ENCODE measurements around the gene APOD.

The APOD gene

GRCh38 chr3:195559723-195560409, 23.9 kb downstream of the APOD start:
- H3K4me3 Mint-ChIP-seq = no peak overlapping the region
- ATAC-seq (replicated peaks) (no peak), DNase-seq (no peak)
- no peaks in the 10 kb centered on the region for H3K27me3 Mint-ChIP-seq
- peaks cover 0 to 9% of the 10 kb centered on the region in 2 donors for H3K4me1 Mint-ChIP-seq
- no peaks in the 10 kb centered on the region for H3K9me3 Mint-ChIP-seq
- H3K27ac Mint-ChIP-seq = no peak overlapping the region
- H3K36me3 Mint-ChIP-seq = no peaks in the 10 kb centered on the region

- Mint-ChIP-seq H3K9me3 (no peaks in the 10 kb centered on the region), H3K4me3 (no peak overlapping the region), H3K4me1 (peaks cover 0 to 9% of the 10 kb centered on the region in 2 donors), H3K27me3 (no peaks in the 10 kb centered on the region), H3K36me3 (no peaks in the 10 kb centered on the region), H3K27ac (no peak overlapping the region)
- peak; percentile 62 to 70 for ATAC-seq (replicated peaks)
- no peak for DNase-seq
Observed at GRCh38 chr3:195558602-195559001, 25.1 kb downstream of the APOD start.

GRCh38 chr3:195557322-195557721, 26.4 kb downstream of the APOD start:
- DNase-seq = no peak
- Mint-ChIP-seq H3K27ac (no peak overlapping the region), H3K9me3 (no peaks in the 10 kb centered on the region), H3K4me1 (peaks cover 0 to 9% of the 10 kb centered on the region in 2 donors), H3K36me3 (no peaks in the 10 kb centered on the region), H3K4me3 (no peak overlapping the region), H3K27me3 (no peaks in the 10 kb centered on the region)
- ATAC-seq (replicated peaks) = no peak

- Mint-ChIP-seq H3K4me3 (no peak overlapping the region), H3K4me1 (peaks cover 4 to 12% of the 10 kb centered on the region in 2 donors), H3K27me3 (no peaks in the 10 kb centered on the region), H3K27ac (no peak overlapping the region), H3K9me3 (no peaks in the 10 kb centered on the region), H3K36me3 (no peaks in the 10 kb centered on the region)
- ATAC-seq (replicated peaks) = peak; percentile 46 to 55
- DNase-seq = no peak
Observed at GRCh38 chr3:195556390-195556789, 27.4 kb downstream of the APOD start.

GRCh38 chr3:195555110-195555509, 28.6 kb downstream of the APOD start:
- Mint-ChIP-seq H3K36me3 (no peaks in the 10 kb centered on the region), H3K4me3 (no peak overlapping the region), H3K4me1 (peaks cover 8 to 24% of the 10 kb centered on the region in 2 donors), H3K27ac (no peak overlapping the region), H3K9me3 (no peaks in the 10 kb centered on the region), H3K27me3 (no peaks in the 10 kb centered on the region)
- ATAC-seq (replicated peaks) (no peak), DNase-seq (no peak)

GRCh38 chr3:195554458-195554857, 29.3 kb downstream of the APOD start:
- no peak overlapping the region for H3K4me3 Mint-ChIP-seq
- no peak for DNase-seq
- H3K36me3 Mint-ChIP-seq = no peaks in the 10 kb centered on the region
- H3K27ac Mint-ChIP-seq = no peak overlapping the region
- no peaks in the 10 kb centered on the region for H3K27me3 Mint-ChIP-seq
- no peaks in the 10 kb centered on the region for H3K9me3 Mint-ChIP-seq
- ATAC-seq (replicated peaks) = no peak
- peaks cover 11 to 30% of the 10 kb centered on the region in 2 donors for H3K4me1 Mint-ChIP-seq

- Mint-ChIP-seq H3K36me3 (no peaks in the 10 kb centered on the region), H3K27ac (no peak overlapping the region), H3K4me3 (no peak overlapping the region), H3K4me1 (peaks cover 15 to 30% of the 10 kb centered on the region in 2 donors), H3K27me3 (no peaks in the 10 kb centered on the region), H3K9me3 (no peaks in the 10 kb centered on the region)
- DNase-seq (no peak), ATAC-seq (replicated peaks) (no peak)
Observed at GRCh38 chr3:195553268-195553667, 30.5 kb downstream of the APOD start.

GRCh38 chr3:195551381-195551978, 32.3 kb downstream of the APOD start:
- Mint-ChIP-seq H3K4me3 (no peak overlapping the region), H3K36me3 (no peaks in the 10 kb centered on the region), H3K27me3 (no peaks in the 10 kb centered on the region), H3K9me3 (no peaks in the 10 kb centered on the region), H3K4me1 (peaks cover 19 to 39% of the 10 kb centered on the region in 2 donors), H3K27ac (peak overlapping the region; percentile 17)
- ATAC-seq (replicated peaks) = no peak
- no peak for DNase-seq

- Mint-ChIP-seq H3K4me1 (peaks cover 26 to 46% of the 10 kb centered on the region in 2 donors), H3K27ac (no peak overlapping the region), H3K27me3 (no peaks in the 10 kb centered on the region), H3K9me3 (no peaks in the 10 kb centered on the region), H3K4me3 (peak overlapping the region; percentile 41 to 48), H3K36me3 (no peaks in the 10 kb centered on the region)
- ATAC-seq (replicated peaks) (peak; percentile 38 to 42), DNase-seq (no peak)
Observed at GRCh38 chr3:195550723-195551122, 33.0 kb downstream of the APOD start.

- DNase-seq = peak; percentile 38
- Mint-ChIP-seq H3K9me3 (no peaks in the 10 kb centered on the region), H3K27ac (peak overlapping the region; percentile 81), H3K4me3 (peak overlapping the region; percentile 40 to 65), H3K27me3 (no peaks in the 10 kb centered on the region), H3K36me3 (no peaks in the 10 kb centered on the region), H3K4me1 (peaks cover 29 to 53% of the 10 kb centered on the region in 2 donors)
- ATAC-seq (replicated peaks) = peak; percentile 81 to 87
Observed at GRCh38 chr3:195549931-195550519, 33.7 kb downstream of the APOD start.

GRCh38 chr3:195548987-195549386, 34.8 kb downstream of the APOD start:
- no peak for DNase-seq
- ATAC-seq (replicated peaks) = no peak
- Mint-ChIP-seq H3K36me3 (no peaks in the 10 kb centered on the region), H3K4me1 (peaks cover 35 to 62% of the 10 kb centered on the region in 2 donors), H3K27me3 (no peaks in the 10 kb centered on the region), H3K9me3 (no peaks in the 10 kb centered on the region), H3K27ac (no peak overlapping the region), H3K4me3 (no peak overlapping the region)

- no peak for DNase-seq
- Mint-ChIP-seq H3K36me3 (no peaks in the 10 kb centered on the region), H3K9me3 (no peaks in the 10 kb centered on the region), H3K27me3 (no peaks in the 10 kb centered on the region), H3K27ac (no peak overlapping the region), H3K4me1 (peaks cover 37 to 67% of the 10 kb centered on the region in 2 donors), H3K4me3 (no peak overlapping the region)
- ATAC-seq (replicated peaks) = no peak
Observed at GRCh38 chr3:195548501-195548900, 35.2 kb downstream of the APOD start.

- Mint-ChIP-seq H3K4me1 (peaks cover 37 to 67% of the 10 kb centered on the region in 2 donors), H3K27me3 (no peaks in the 10 kb centered on the region), H3K4me3 (no peak overlapping the region), H3K27ac (no peak overlapping the region), H3K36me3 (no peaks in the 10 kb centered on the region), H3K9me3 (no peaks in the 10 kb centered on the region)
- DNase-seq = no peak
- ATAC-seq (replicated peaks) = no peak
Observed at GRCh38 chr3:195548006-195548405, 35.7 kb downstream of the APOD start.

GRCh38 chr3:195546130-195546560, 37.6 kb downstream of the APOD start:
- no peak overlapping the region for H3K27ac Mint-ChIP-seq
- H3K4me3 Mint-ChIP-seq = no peak overlapping the region
- H3K4me1 Mint-ChIP-seq = peaks cover 35 to 69% of the 10 kb centered on the region in 2 donors
- DNase-seq = no peak
- ATAC-seq (replicated peaks) = no peak
- peaks cover 3 to 9% of the 10 kb centered on the region in 2 donors for H3K36me3 Mint-ChIP-seq
- no peaks in the 10 kb centered on the region for H3K9me3 Mint-ChIP-seq
- H3K27me3 Mint-ChIP-seq = no peaks in the 10 kb centered on the region

- no peak for ATAC-seq (replicated peaks)
- Mint-ChIP-seq H3K4me3 (peak overlapping the region in 1 of 2 donors; percentile 80), H3K9me3 (no peaks in the 10 kb centered on the region), H3K27ac (no peak overlapping the region), H3K4me1 (peaks cover 40 to 69% of the 10 kb centered on the region in 2 donors), H3K36me3 (peaks cover 12 to 24% of the 10 kb centered on the region in 2 donors), H3K27me3 (no peaks in the 10 kb centered on the region)
- DNase-seq = no peak
Observed at GRCh38 chr3:195544634-195545033, 39.1 kb downstream of the APOD start.

Measured in stimulated activated naive B cell treated with anti-CD40 and anti-IgM and Interleukin-4, amounts not matched to agents 10 μg/mL and 1 μg/mL and 100 μg/mL, for 72 hours (primary cell).